HUES6 (cell line): ENCODE measurements around the gene ROR1.

ENCODE experiments used
- H3K27ac ChIP-seq: 2 replicates; pipeline ENCODE4 v1.7.0; 2013; ENCODE audit warnings: low read depth, mild to moderate bottlenecking, low read length, inconsistent platforms
- H3K27me3 ChIP-seq: 2 replicates; pipeline ENCODE4 v1.6.1; 2013; ENCODE audit warnings: low read length; ENCODE audit not compliant: control insufficient read depth, insufficient read depth
- H3K36me3 ChIP-seq: 2 replicates; pipeline ENCODE4 v1.6.1; 2013; ENCODE audit warnings: low read length; ENCODE audit not compliant: control insufficient read depth, insufficient read depth
- H3K4me1 ChIP-seq: 2 replicates; pipeline ENCODE4 v1.6.1; 2013; ENCODE audit warnings: low read length; ENCODE audit not compliant: control insufficient read depth, insufficient read depth
- H3K4me3 ChIP-seq: 2 replicates; pipeline ENCODE4 v1.5.1; 2013; ENCODE audit warnings: low read depth, low read length
- H3K9ac ChIP-seq: one replicate; pipeline ENCODE4 v1.6.1; 2013; ENCODE audit warnings: mild to moderate bottlenecking, low read length
- H3K9me3 ChIP-seq: 2 replicates; pipeline ENCODE4 v1.6.1; 2013; ENCODE audit warnings: low read depth, low read length; ENCODE audit not compliant: control insufficient read depth, insufficient read depth

The ROR1 gene

DNA sequence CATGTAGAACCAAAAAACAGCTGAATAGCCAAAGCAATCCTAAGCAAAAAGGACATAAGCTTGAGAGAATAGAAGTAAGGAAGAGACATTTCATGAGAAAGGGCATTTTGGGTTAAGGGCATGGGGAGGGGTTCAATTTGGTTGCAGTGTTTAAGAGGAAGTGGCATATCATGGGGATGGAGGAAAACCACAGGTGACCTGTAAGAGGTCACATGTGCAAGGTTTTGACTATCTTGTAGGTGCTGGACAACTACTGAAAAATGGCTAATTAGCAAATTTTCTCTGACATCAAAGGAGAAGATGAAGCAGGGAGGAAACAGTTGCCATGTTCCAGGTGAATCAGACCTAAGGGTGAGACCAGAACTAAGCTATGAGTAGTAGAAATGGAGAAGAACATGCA is 31.3 kb upstream of the ROR1 start:
- H3K4me1 ChIP-seq, result peaks cover 19% of the 10 kb centered on the region
- H3K27me3 ChIP-seq, result no peaks in the 10 kb centered on the region
- H3K36me3 ChIP-seq, result no peaks in the 10 kb centered on the region
- no peak overlapping the region for H3K9ac ChIP-seq
- H3K27ac ChIP-seq, result no peak overlapping the region
- H3K4me3 ChIP-seq, result no peak overlapping the region
- peaks cover 2% of the 10 kb centered on the region; the same call in 1 of the 2 replicates for H3K9me3 ChIP-seq

DNA sequence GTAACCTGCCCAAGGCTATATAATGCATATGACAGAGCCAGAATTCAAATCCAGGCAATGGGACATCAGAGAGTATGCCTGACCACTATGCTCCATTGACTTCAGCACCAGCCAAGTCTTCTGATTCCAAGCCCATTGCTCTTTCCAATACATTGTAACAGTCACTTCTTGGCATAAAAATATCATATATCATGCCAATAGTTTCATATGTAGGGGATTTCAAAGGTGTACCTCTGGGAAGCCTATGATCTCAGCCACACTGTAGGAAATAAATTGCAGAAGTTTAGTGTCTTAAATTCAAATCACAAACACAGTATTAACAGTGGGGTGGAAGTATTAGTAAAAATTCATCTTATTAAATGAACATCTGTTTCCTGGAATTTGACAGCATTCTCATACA is 30.0 kb upstream of the ROR1 start:
- Histone ChIP-seq H3K36me3 (no peaks in the 10 kb centered on the region), H3K9ac (no peak overlapping the region), H3K9me3 (peaks cover 2% of the 10 kb centered on the region; the same call in 1 of the 2 replicates), H3K4me1 (peaks cover 21% of the 10 kb centered on the region), H3K27ac (no peak overlapping the region), H3K27me3 (no peaks in the 10 kb centered on the region), H3K4me3 (no peak overlapping the region)

DNA sequence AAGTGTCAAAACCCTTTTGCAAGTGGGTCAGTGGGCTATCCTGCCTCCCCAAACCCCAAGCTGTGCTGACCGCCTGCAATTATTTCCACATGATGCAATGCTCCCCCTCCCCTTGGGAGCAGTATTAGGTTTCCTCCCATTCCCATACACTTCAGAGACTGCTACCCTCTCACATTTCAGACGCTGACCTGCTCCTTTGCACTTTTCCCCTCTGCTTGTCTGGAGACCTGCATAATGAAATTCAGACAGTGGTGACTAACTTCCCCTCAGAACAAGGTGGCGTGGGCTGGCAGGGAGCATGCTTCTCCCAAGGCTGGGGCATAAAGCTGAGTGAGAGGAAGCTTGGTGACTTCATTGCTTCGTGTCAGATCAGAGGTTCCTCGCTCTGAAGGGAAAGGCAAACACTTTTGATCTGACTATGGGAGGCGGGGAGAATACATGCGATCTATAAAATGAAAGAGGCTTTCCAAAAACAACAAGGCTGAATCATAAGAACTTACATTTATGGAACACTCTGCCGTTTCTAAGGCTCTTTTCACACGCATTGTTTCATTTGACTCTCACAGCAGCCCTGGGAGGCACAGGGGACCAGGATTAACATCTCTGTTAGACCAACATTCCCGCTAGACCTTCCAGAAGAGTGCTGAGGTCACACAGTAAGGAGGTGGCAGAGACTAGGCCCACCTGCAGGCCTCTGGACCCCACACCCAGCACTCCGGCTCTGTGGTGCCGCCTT is 27.5 kb upstream of the ROR1 start:
- Histone ChIP-seq H3K9me3 (peaks cover 2% of the 10 kb centered on the region; the same call in 1 of the 2 replicates), H3K9ac (no peak overlapping the region)

DNA sequence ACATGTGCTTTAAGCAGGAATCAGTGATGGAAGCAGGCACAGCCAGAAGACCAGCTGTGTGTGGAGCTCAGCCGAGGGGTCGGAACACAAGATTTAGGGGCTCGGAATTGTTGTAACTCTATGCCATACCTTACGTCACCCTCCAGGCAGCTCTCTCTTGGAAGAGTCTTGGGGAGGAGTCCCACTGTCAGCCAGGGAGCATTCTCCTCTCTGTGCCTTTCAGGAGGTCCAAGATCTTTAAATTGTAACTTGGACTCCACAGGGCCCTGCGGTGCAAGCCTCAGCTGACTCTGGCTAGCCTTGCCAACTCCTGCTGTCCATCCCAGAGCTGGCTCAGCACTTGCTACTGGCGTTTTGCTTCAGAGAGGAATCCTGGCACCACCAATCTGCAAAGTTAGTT is 26.4 kb upstream of the ROR1 start:
- no peak overlapping the region for H3K27ac ChIP-seq
- no peak overlapping the region for H3K9ac ChIP-seq

More for the DNA sequence above, 27.5 kb upstream of the ROR1 start:
- Histone ChIP-seq H3K27ac (no peak overlapping the region), H3K4me3 (no peak overlapping the region), H3K4me1 (peaks cover 21% of the 10 kb centered on the region), H3K27me3 (no peaks in the 10 kb centered on the region), H3K36me3 (no peaks in the 10 kb centered on the region)

DNA sequence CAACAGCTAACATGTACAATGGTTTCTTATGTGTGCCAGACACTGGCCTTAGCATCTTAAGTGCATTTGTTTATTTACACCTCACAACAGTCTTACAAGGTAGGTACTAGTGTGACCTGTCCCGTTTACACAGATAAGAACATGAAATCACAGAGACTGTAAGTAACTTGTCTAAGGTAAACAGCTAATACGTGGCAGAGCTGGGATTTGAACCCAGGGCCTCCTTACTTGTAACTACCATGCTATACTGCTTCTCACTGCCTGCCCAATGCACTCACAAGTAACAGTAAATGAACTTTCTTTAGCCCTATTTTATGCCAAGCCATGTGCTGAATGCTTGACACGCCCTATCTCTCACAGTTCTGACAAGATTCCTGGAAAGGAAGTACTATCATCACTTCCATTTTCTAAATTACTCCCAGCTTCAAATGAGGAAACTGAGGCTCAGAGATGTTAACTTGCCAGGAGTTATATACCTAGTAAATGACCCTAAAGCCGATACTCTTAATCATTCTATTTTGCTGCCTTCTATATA is 25.7 kb upstream of the ROR1 start:
- H3K4me3 ChIP-seq, result no peak overlapping the region
- no peaks in the 10 kb centered on the region for H3K27me3 ChIP-seq
- H3K4me1 ChIP-seq, result peaks cover 21% of the 10 kb centered on the region
- H3K27ac ChIP-seq, result no peak overlapping the region
- no peaks in the 10 kb centered on the region for H3K36me3 ChIP-seq
- H3K9ac ChIP-seq, result no peak overlapping the region
- H3K9me3 ChIP-seq, result peaks cover 2% of the 10 kb centered on the region; the same call in 1 of the 2 replicates

More for the DNA sequence above, 26.4 kb upstream of the ROR1 start:
- peaks cover 2% of the 10 kb centered on the region; the same call in 1 of the 2 replicates for H3K9me3 ChIP-seq
- peaks cover 21% of the 10 kb centered on the region for H3K4me1 ChIP-seq
- no peak overlapping the region for H3K4me3 ChIP-seq
- no peaks in the 10 kb centered on the region for H3K36me3 ChIP-seq
- H3K27me3 ChIP-seq, result no peaks in the 10 kb centered on the region

DNA sequence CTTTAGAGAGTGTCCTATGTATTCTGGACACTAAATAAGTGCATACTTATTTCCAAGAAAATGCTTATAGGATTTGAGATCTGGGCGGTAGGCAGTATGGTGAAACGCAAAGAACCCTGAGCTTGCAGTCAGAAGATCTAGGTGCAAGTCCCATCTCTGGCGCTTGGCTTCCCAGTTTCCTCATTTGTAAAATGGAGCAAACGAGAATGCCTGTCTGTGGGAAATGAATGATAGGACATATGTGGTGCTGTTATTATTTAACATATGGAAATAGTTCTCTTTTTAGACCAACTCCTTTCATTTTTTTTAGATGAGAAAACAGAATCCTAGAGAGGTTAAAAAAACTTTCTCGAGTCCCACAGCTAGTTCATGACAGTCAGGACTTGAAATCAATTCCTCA is 25.2 kb upstream of the ROR1 start:
- Histone ChIP-seq H3K36me3 (no peaks in the 10 kb centered on the region), H3K27me3 (no peaks in the 10 kb centered on the region), H3K4me3 (no peak overlapping the region), H3K4me1 (peaks cover 21% of the 10 kb centered on the region), H3K9ac (no peak overlapping the region), H3K27ac (no peak overlapping the region), H3K9me3 (peaks cover 2% of the 10 kb centered on the region; the same call in 1 of the 2 replicates)

DNA sequence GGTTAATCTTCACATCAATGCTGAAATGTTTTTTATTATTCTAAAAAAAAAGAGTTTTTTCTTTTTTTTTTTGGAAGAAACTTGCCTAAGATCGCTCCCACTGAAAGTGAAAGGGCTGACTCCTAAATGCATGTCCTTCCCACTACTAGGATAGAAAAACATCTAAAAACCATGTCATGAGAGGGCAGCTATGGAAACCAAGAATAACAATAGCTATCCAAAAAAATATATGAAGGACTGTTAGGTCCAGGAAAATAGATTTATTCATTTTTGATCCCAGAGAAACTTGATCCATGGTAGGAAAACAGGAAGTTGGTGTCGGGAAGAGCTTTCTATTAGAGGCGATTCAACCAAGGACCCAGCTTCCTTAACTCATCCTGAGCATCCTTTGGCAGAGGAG is 23.1 kb upstream of the ROR1 start:
- H3K27ac ChIP-seq, result no peak overlapping the region
- H3K4me3 ChIP-seq, result no peak overlapping the region
- peaks cover 17% of the 10 kb centered on the region for H3K4me1 ChIP-seq
- H3K36me3 ChIP-seq, result no peaks in the 10 kb centered on the region
- H3K27me3 ChIP-seq, result no peaks in the 10 kb centered on the region
- H3K9ac ChIP-seq, result no peak overlapping the region
- H3K9me3 ChIP-seq, result no peaks in the 10 kb centered on the region

DNA sequence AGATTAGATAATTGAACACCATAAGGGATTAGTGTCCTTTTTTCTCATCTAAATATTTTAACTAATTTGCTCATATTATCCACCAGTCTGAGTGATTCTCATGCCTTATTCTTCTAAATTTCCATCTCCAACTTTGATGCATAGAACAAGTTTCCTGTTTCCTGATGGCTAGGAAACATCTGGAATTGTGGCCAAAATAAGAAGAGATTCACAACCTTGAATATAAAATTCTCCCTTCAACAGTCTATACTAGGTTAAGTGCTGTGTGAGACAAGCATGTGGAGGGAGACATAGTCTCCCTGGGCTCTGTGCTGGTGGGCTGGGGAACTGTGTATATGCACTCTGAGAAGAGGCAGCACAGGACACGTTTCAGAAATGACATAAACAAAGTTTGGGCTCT is 21.6 kb upstream of the ROR1 start:
- Histone ChIP-seq H3K9ac (no peak overlapping the region), H3K36me3 (no peaks in the 10 kb centered on the region), H3K27me3 (no peaks in the 10 kb centered on the region), H3K9me3 (no peaks in the 10 kb centered on the region), H3K4me1 (peaks cover 6% of the 10 kb centered on the region; the same call in 1 of the 2 replicates), H3K4me3 (no peak overlapping the region), H3K27ac (no peak overlapping the region)

DNA sequence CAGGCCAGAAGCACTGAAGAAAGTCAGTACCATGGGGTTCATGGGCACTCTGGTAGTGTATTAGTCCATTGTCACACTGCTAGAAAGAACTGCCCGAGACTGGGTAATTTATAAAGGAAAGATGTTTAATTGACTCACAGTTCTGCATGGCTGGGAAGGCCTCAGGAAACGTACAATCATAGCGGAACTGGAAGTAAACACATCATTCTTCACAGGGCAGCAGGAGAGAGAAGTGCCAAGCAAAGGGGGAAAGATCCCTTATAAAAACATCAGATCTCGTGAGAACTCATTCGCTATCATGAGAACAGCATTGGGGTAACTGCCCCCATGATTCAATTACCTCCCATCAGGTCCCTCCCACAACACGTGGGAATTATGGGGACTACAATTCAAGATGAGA is 20.2 kb upstream of the ROR1 start:
- Histone ChIP-seq H3K9me3 (no peaks in the 10 kb centered on the region), H3K4me1 (no peaks in the 10 kb centered on the region), H3K27ac (no peak overlapping the region), H3K27me3 (no peaks in the 10 kb centered on the region), H3K36me3 (no peaks in the 10 kb centered on the region), H3K4me3 (no peak overlapping the region), H3K9ac (no peak overlapping the region)

DNA sequence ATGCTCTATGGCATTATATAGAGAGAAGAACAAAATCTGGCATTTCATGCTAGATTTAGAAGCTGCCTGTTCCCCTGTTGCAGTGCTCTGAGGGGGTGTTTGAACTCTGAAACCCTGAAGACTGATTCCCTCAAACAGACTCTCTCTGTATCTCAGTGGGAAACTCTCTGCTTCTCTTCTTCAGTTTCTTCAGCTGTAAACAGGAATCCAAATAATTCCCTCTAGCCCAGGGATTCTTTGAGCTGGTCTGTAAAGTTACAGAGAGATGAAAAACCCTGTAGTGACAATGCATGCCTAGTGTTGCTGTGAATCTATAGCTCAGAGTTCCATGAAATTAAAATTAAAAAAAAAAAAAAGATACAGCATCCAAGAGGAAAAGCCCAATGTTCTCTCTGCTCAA is 17.0 kb upstream of the ROR1 start:
- no peaks in the 10 kb centered on the region for H3K36me3 ChIP-seq
- no peak overlapping the region for H3K4me3 ChIP-seq
- H3K27ac ChIP-seq, result no peak overlapping the region
- H3K9me3 ChIP-seq, result no peaks in the 10 kb centered on the region
- no peaks in the 10 kb centered on the region for H3K27me3 ChIP-seq
- no peaks in the 10 kb centered on the region; the same call in 1 of the 2 replicates for H3K4me1 ChIP-seq
- no peak overlapping the region for H3K9ac ChIP-seq

DNA sequence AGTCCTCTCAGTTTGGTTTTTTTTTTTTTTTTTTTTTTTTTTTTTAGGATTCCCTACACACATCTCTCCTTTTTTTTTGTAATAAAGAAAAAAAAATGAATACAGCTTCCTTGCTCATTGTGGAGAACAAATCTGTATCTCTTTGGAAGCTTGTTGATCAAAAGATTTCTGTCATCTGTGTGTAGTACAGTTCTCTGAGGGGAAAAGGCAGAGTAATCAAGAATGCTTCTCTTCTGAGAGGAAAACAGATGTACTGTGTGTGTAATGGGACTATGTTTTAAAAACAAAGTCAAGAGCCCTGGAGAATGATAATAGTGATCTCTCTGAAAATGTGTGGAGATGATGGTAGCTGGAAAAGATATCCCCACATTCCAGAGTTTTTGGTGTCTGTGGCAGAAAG is 16.5 kb upstream of the ROR1 start:
- no peaks in the 10 kb centered on the region; the same call in 1 of the 2 replicates for H3K4me1 ChIP-seq
- H3K27ac ChIP-seq, result no peak overlapping the region

More for the DNA sequence above, 16.5 kb upstream of the ROR1 start:
- Histone ChIP-seq H3K9ac (no peak overlapping the region), H3K27me3 (no peaks in the 10 kb centered on the region), H3K36me3 (no peaks in the 10 kb centered on the region), H3K4me3 (no peak overlapping the region), H3K9me3 (no peaks in the 10 kb centered on the region)
